ENCODE measurements around the gene TTC9C.
"Not testable (repeated sequence)": the region's sequence is repeated elsewhere in the genome, so short reads cannot be mapped to it uniquely, and the experiment has no call there.

Gene TTC9C

GRCh38 chr11:62752994-62753735, 24.9 kb downstream of the TTC9C start:
- no peak for DNase-seq (ENCODE audit: low read depth, low spot score)
- peak overlapping the region; percentile 73 for H3K4me3 ChIP-seq (ENCODE audit: low read depth, low read length)
- CTCF ChIA-PET = interaction anchor here (0.8 to 2.4 kb wide), 11 partner anchors 8 to 210 kb away, joined by 3 to 17 read pairs (median 3); partner anchors contain the start of genes POLR2G, TAF6L and TMEM179B

DNA sequence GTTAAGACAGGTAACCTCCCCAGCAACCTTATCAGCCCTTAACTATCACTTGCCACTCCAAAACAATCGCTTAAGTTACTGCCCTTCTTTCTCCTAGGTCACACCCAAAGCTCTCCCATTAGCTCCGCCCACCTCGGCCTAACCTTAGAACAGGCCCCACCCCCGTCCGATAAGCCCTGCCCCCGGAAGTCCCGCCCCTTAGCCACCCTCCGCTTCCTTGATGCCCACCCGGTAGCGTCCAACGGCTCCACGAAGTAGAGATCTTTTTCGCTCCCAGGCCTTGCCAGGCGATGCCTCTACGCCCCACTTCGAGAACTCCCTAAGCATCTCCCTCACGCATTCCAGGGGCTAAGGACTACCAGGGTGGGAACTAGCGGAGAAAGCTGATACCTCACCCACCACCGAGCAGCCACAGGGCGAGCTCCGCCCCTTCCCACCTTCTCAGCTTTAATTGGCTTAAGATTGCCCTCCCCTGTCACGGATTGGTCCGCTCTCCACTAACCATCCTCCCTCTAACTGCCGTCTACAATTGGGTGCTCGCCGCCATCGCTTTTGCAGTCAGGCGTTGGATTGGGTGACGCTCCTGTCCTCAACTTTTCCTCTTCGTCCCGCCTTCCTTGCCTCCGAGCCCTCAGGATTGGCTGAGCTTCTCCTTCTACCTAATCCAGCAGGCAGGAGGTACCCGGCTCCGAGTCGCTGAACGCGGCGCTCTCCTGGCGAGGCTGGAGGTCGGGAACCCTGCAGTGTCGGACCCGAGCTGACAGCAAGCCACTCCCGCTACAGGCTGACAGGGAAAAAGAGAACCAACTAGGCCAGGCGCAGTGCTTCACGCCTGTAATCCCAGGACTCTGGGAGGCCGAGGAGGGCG, 25.7 kb downstream of the TTC9C start, which contains the start of gene ZBTB3:
Gene ZBTB3 (minus strand): TSS at position 425 of the 868 bp plus-strand sequence. CDS start 496 bp downstream, outside the sequence.
- ChIA-PET POLR2A (interaction anchor here (0.6 to 2.5 kb wide), 17 partner anchors 8 to 180 kb away, joined by 3 to 18 read pairs (median 4); partner anchors contain the start of genes BSCL2, EEF1G, GNG3 and HNRNPUL2), CTCF (interaction anchor here (0.8 to 2.4 kb wide), 11 partner anchors 8 to 211 kb away, joined by 3 to 17 read pairs (median 3); partner anchors contain the start of genes POLR2G, TAF6L and TMEM179B)
- TF ChIP-seq, protein P1, sequence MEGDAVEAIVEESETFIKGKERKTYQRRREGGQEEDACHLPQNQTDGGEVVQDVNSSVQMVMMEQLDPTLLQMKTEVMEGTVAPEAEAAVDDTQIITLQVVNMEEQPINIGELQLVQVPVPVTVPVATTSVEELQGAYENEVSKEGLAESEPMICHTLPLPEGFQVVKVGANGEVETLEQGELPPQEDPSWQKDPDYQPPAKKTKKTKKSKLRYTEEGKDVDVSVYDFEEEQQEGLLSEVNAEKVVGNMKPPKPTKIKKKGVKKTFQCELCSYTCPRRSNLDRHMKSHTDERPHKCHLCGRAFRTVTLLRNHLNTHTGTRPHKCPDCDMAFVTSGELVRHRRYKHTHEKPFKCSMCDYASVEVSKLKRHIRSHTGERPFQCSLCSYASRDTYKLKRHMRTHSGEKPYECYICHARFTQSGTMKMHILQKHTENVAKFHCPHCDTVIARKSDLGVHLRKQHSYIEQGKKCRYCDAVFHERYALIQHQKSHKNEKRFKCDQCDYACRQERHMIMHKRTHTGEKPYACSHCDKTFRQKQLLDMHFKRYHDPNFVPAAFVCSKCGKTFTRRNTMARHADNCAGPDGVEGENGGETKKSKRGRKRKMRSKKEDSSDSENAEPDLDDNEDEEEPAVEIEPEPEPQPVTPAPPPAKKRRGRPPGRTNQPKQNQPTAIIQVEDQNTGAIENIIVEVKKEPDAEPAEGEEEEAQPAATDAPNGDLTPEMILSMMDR (IDR thresholded peaks at IDR 0.05; ENCODE audit: insufficient read depth, low read length, missing control alignments) = no peak
- DNase-seq (ENCODE audit: low read depth, low spot score) = peak; percentile 93
- peak within 1 kb of the TSS; percentile 75 for H3K4me3 ChIP-seq (ENCODE audit: low read depth, low read length)

More at GRCh38 chr11:62752994-62753735, 24.9 kb downstream of the TTC9C start:
- POLR2A ChIA-PET = interaction anchor here (0.9 to 2.5 kb wide), 15 partner anchors 9 to 180 kb away, joined by 3 to 18 read pairs (median 5); partner anchors contain the start of genes BSCL2, EEF1G, GNG3 and HNRNPUL2
- TF ChIP-seq, protein P1 (IDR thresholded peaks at IDR 0.05; ENCODE audit: insufficient read depth, low read length, missing control alignments) = no peak

- DNase-seq (ENCODE audit: low read depth, low spot score) = no peak
- ChIA-PET POLR2A (no interaction called here), CTCF (interaction anchor here (1.8 to 2.4 kb wide), 2 partner anchors 14 to 60 kb away, joined by 5 to 7 read pairs; no protein-coding TSS in a partner anchor)
- TF ChIP-seq, protein P1 (IDR thresholded peaks at IDR 0.05; ENCODE audit: insufficient read depth, low read length, missing control alignments) = no peak
- H3K4me3 ChIP-seq (ENCODE audit: low read depth, low read length) = no peak overlapping the region
Observed at GRCh38 chr11:62755086-62755615, 26.9 kb downstream of the TTC9C start.

GRCh38 chr11:62757846-62758788, 29.8 kb downstream of the TTC9C start:
- TF ChIP-seq, protein P1 (IDR thresholded peaks at IDR 0.05; ENCODE audit: insufficient read depth, low read length, missing control alignments) = no peak
- ChIA-PET POLR2A (no interaction called here), CTCF (interaction anchor here (1.0 to 1.6 kb wide), 3 partner anchors 10 to 35 kb away, joined by 3 to 13 read pairs (median 3); partner anchors contain the start of gene TMEM179B)
- H3K4me3 ChIP-seq (ENCODE audit: low read depth, low read length) = no peak overlapping the region
- DNase-seq (ENCODE audit: low read depth, low spot score) = no peak

DNA sequence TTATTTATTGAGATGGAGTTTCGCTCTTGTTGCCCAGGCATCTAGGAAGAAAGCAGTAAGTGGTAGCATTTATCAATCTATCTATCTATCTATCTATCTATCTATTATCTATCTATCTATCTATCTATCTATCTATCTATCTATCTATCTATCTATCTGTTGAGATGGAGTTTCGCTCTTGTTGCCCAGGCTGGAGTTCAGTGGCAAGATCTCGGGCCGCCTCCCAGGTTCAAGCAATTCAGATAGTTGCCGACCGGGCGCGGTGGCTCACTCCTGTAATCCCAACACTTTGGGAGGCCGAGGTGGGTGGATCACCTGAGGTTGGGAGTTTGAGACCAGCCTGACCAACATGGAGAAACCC, 32.6 kb downstream of the TTC9C start:
- ChIA-PET CTCF (interaction anchor here (4.0 kb wide), 1 partner anchor 26 kb away, joined by 24 read pairs; no protein-coding TSS in a partner anchor), POLR2A (interaction anchor here (1.0 to 1.8 kb wide), 6 partner anchors 9 to 169 kb away, joined by 3 to 12 read pairs (median 6); partner anchors contain the start of genes C11orf98, CSKMT, STX5 and TAF6L)
- H3K4me3 ChIP-seq (ENCODE audit: low read depth, low read length) = peak overlapping the region; percentile 8; the same call in 1 of the 2 replicates
- DNase-seq (ENCODE audit: low read depth, low spot score) = not testable (repeated sequence)

All from AG04449 (cell line).